NB4 (cell line): Measurements from ENCODE around the gene KDM4B.

Experiments
- CTCF ChIP-seq: IDR thresholded peaks from one replicate; pipeline ENCODE4 v1.5.1; 2012; ENCODE audit warnings: low read depth, low read length
- POLR2A ChIP-seq: IDR thresholded peaks from 2 replicates; pipeline ENCODE4 v1.6.1; 2011; ENCODE audit warnings: mild to moderate bottlenecking; ENCODE audit not compliant: insufficient read length; ENCODE audit errors: extremely low read depth

DNA sequence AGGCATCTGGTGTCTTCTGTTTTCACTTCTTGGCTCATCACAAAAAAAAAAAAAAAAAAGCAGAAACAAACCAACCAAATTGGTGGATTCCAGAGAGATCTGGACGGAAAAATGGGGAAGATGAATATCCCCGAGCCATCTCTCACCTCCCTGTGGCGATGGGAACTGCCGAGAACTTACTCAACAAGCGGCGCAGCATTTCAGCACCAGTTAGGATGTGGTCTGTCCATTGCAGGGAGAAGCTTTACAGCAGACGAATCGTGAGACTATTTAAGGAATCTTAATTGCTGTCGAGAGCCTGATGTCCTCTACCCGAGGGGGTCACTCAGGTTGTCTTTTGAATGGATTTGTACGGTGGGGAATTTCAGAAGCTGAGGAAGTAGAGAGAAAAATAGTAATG, 17.3 kb upstream of the KDM4B start:
- no peak for TF ChIP-seq POLR2A
- no peak for TF ChIP-seq CTCF
